Measurements from ENCODE around the gene MDFI.

GRCh38 chr6:41685641-41686380 is 47.5 kb downstream of the MDFI start:
- TF ChIP-seq EZH2 (IDR thresholded peaks at IDR 0.05) (no peak), POLR2AphosphoS5 (IDR thresholded peaks at IDR 0.05; ENCODE audit: borderline replicate concordance, low read depth, low read length) (no peak), FOXP2 (optimal IDR thresholded peaks at IDR 0.05; ENCODE audit: control extremely low read depth, extremely low read length, insufficient read depth) (no peak)
